IPS-20b (cell line): ENCODE measurements around the gene FBXO7.

Experiments
- H3K27ac ChIP-seq: one replicate; pipeline ENCODE4 v1.5.1; 2013; ENCODE audit warnings: low read length
- H3K27me3 ChIP-seq: 2 replicates; pipeline ENCODE4 v1.6.1; 2013; ENCODE audit warnings: mild to moderate bottlenecking, low read length, inconsistent platforms; ENCODE audit not compliant: insufficient read depth
- H3K36me3 ChIP-seq: 2 replicates; pipeline ENCODE4 v1.6.1; 2013; ENCODE audit warnings: low read depth, mild to moderate bottlenecking, inconsistent platforms, low read length, moderate library complexity; ENCODE audit not compliant: insufficient read depth
- H3K4me1 ChIP-seq: 2 replicates; pipeline ENCODE4 v1.6.1; 2013; ENCODE audit warnings: mild to moderate bottlenecking, control low read depth, inconsistent platforms, low read length, moderate library complexity; ENCODE audit not compliant: insufficient read depth
- H3K4me3 ChIP-seq: 2 replicates; pipeline ENCODE4 v1.5.1; 2013; ENCODE audit warnings: mild to moderate bottlenecking, low read length, inconsistent platforms
- H3K9ac ChIP-seq: 2 replicates; pipeline ENCODE4 v1.6.1; 2013; ENCODE audit warnings: low read depth, mild to moderate bottlenecking, inconsistent platforms, low read length, moderate library complexity
- H3K9me3 ChIP-seq: 2 replicates; pipeline ENCODE4 v1.6.1; 2013; ENCODE audit warnings: mild to moderate bottlenecking, low read depth, low read length, inconsistent platforms; ENCODE audit not compliant: insufficient read depth

FBXO7 gene

DNA sequence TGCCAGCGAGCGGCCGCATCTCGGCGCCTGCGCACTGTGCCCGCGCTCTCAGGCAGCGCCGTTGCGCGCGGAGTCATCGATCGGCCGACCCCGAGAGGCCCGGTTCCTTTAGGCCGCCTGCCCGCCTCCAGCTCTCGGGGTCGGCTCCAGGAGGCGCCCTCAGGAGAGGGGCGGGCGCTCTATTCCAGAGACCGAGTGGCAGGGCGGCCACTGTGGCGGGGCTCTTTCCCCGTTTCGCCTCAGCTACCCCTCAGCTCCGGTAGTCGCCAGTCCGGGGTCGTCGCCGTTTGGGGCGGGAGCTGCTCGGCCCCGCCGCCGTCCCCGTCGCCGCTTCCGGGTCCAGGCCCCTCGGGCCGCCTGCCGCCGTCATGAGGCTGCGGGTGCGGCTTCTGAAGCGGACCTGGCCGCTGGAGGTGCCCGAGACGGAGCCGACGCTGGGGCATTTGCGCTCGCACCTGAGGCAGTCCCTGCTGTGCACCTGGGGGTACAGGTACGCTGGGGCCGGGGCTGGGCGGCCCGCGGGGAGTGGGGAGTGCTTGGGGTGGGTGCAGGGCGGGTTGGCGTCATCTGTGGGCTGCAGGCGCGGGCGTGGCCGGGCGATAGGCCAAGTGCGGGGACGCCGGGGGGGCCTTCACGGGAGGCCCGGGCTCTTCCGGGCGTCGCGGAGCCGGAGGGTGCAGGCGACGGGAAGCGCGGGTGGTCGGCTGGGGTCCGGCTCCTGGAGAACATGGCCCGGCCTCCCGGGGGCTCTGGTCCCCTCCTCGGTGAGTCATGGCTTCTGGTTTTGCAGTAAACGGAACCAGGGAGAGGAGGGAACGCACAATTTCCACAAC is at the start of gene FBXO7:
TSS of gene FBXO7 (plus strand) at position 177 of the 833 bp plus-strand sequence. CDS start at position 369, 192 bp downstream.
- Histone ChIP-seq H3K4me3 (peak within 1 kb of the TSS; percentile 91), H3K27me3 (peaks cover 25% of the 10 kb centered on the region; the same call in 1 of the 2 replicates)

DNA sequence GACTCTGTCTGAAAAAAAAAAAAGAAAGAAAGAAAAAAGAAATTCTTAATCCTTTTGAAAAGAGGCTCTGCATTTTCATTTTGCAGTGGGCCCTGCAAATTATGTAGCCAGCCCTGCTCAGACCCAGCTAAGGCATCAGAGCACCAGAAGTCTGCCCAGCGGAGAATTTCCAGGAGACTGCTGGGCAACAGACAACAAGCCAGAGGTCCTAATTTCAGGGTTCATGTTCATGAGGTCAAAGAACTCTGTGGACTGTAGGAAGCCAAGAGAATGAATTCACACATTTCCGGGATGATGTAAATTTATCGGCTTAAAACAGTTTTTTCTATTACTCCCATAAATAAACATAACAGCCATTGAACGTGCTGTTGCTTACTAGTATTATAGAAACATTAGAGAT is 47.7 kb upstream of the FBXO7 start:
- Histone ChIP-seq H3K36me3 (no peaks in the 10 kb centered on the region), H3K27ac (no peak overlapping the region), H3K27me3 (peaks cover 49% of the 10 kb centered on the region), H3K4me1 (0 out of 2 replicates have a peak, but pooled peaks cover 3% of the 10 kb centered on the region), H3K9ac (no peak overlapping the region), H3K4me3 (no peak overlapping the region), H3K9me3 (no peaks in the 10 kb centered on the region)

More for the DNA sequence above, at the start of gene FBXO7:
- no peak within 1 kb of the TSS for H3K27ac ChIP-seq
- H3K9me3 ChIP-seq, result no peaks in the 10 kb centered on the region
- no peaks in the 10 kb centered on the region; the same call in 1 of the 2 replicates for H3K4me1 ChIP-seq
- H3K36me3 ChIP-seq, result no peaks in the 10 kb centered on the region
- H3K9ac ChIP-seq, result peak within 1 kb of the TSS; percentile 87

DNA sequence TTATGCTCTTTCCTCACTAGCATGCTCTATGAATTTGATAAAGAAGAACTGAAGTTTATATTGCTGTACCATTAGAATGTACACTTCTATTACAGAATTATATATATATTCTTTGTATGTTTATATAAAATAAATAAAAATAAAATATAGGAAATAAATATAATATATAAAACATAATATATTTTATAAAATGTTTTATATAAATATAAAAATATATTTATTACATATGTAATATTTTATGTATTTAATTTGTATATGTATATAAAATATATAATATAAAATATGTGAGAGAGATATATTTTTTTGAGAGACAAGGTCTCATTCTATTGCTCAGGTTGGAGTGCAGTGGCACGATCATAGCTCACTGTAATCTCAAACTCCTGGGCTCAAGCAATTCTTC is 44.3 kb upstream of the FBXO7 start:
- no peaks in the 10 kb centered on the region for H3K36me3 ChIP-seq

DNA sequence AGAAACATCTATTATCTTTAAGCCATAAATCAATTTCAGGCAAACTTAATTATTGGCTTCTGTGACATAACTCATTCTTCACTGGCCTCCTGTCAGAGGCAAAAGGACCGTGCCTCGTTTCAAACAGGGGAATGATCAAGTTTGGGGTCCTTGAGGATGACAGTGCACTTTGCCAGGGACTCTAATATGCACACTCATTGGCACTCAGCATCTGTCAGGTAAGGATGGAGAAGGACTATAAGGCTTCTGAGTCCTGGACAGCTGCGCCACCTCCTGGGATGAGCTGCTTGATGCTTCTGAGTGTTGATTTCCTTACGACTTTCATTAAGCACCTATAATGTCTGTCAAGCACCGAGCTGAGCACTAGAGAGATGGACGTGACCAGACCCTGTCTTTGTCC is 30.5 kb upstream of the FBXO7 start:
- Histone ChIP-seq H3K9ac (no peak overlapping the region), H3K4me1 (no peaks in the 10 kb centered on the region), H3K9me3 (no peaks in the 10 kb centered on the region), H3K36me3 (no peaks in the 10 kb centered on the region), H3K4me3 (no peak overlapping the region), H3K27ac (no peak overlapping the region), H3K27me3 (peaks cover 61% of the 10 kb centered on the region)

More for the DNA sequence above, 44.3 kb upstream of the FBXO7 start:
- Histone ChIP-seq H3K4me1 (no peaks in the 10 kb centered on the region), H3K9ac (no peak overlapping the region), H3K9me3 (no peaks in the 10 kb centered on the region), H3K27ac (no peak overlapping the region), H3K4me3 (no peak overlapping the region), H3K27me3 (peaks cover 48% of the 10 kb centered on the region)

DNA sequence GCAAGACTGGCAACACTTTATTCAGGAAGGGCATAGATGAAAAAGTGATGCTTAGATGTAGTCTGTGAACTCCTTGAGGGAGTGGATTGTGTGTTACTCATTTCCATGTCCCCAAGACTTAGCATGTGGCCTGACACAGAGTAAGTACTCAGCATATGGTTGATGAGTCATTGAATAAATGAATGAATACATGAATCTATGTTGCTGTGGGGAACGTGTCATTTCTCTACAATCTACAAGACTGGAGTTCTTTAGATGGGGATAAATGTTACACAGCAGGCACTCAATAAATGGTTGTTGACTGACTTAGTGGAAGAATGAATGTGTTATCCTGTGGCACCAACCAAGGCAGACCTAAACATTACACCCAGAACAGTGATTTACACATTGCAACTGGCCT is 28.3 kb upstream of the FBXO7 start:
- H3K27ac ChIP-seq, result no peak overlapping the region
- no peak overlapping the region for H3K9ac ChIP-seq
- H3K4me3 ChIP-seq, result no peak overlapping the region
- H3K4me1 ChIP-seq, result no peaks in the 10 kb centered on the region
- H3K9me3 ChIP-seq, result no peaks in the 10 kb centered on the region
- H3K36me3 ChIP-seq, result no peaks in the 10 kb centered on the region
- H3K27me3 ChIP-seq, result peaks cover 50% of the 10 kb centered on the region

DNA sequence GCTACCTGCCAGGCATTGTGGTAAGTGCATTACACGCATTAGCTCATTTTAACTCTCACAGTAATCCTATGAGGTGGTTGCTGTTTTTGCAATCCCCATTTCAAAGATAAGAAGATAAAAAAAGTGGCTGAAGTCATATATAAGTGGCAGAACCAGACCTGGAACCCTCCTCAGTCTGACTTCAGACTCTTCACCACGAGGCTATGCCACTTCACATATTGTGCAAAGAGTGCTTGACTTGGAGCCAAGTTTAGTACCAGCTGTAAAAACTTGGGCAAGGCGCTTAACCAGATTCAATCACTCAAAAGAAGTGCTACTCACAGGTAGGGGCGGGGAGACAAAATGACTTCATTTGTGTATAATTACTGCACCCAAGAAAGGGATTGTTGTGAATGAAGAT is 25.6 kb upstream of the FBXO7 start:
- H3K27me3 ChIP-seq, result peaks cover 43% of the 10 kb centered on the region
- H3K4me3 ChIP-seq, result no peak overlapping the region
- H3K36me3 ChIP-seq, result no peaks in the 10 kb centered on the region
- H3K27ac ChIP-seq, result no peak overlapping the region
- no peaks in the 10 kb centered on the region for H3K4me1 ChIP-seq
- no peaks in the 10 kb centered on the region for H3K9me3 ChIP-seq
- no peak overlapping the region for H3K9ac ChIP-seq

DNA sequence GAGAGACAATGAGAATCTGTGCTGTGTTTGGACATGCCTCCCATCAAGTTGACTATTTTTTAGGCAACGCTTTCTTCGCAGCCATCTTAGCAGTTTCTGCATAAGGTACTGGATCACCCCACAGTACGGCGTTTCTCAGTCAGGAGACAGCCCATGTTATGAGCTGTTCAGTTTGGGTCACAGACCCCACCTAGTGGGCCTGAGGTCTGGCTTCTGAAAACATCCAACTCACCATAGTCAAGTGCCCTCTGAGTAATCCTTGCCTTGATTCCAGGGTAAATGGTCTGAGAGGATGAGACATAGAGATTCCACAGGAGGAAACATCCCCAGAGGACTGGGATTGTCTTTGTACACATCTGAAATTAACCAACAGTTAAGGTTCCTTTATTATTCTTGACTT is 17.6 kb upstream of the FBXO7 start:
- Histone ChIP-seq H3K9ac (no peak overlapping the region), H3K9me3 (no peaks in the 10 kb centered on the region), H3K4me1 (no peaks in the 10 kb centered on the region), H3K36me3 (no peaks in the 10 kb centered on the region), H3K4me3 (no peak overlapping the region), H3K27me3 (peaks cover 78% of the 10 kb centered on the region), H3K27ac (no peak overlapping the region)

DNA sequence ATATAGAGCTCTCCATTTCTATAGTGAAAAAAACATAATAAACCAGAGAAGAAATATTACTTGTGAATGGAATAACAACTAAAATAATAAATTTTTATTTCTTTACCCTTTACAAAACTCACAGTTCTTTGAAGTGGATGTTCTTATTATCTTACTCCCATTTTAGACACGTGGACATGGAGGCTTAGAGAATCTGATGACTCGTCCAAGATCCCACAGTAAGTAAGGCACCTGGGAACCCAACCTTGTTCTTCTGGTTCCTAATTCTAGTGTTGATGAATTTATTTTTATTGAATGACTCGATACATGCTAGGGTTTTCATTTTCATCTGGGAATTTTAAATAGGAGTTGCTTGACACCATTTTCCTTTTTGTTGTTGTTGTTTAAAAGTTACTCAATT is 12.2 kb upstream of the FBXO7 start:
- Histone ChIP-seq H3K9ac (no peak overlapping the region), H3K27me3 (peaks cover 79% of the 10 kb centered on the region), H3K9me3 (no peaks in the 10 kb centered on the region), H3K36me3 (no peaks in the 10 kb centered on the region), H3K27ac (no peak overlapping the region), H3K4me3 (no peak overlapping the region), H3K4me1 (no peaks in the 10 kb centered on the region)

DNA sequence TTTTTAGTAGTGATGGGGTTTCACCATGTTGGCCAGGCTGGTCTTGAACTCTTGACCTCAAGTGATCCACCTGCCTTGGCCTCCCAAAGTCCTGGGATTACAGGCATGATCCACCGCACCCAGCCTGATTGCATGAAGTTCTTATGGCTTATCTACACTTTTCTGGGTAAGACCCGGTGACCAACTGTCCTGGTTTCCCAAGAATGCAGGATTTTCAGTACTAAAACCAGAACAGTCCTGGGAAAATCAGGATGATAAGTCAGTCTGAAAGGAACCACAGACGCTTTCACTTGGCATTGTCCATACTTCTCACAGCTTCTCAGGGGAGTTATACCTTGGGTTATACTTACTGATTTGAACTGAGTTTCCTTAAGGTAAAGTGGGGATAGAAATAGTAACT is 8.9 kb upstream of the FBXO7 start:
- no peak overlapping the region for H3K9ac ChIP-seq
- peaks cover 66% of the 10 kb centered on the region for H3K27me3 ChIP-seq
- no peak overlapping the region for H3K4me3 ChIP-seq
- H3K36me3 ChIP-seq, result no peaks in the 10 kb centered on the region
- no peaks in the 10 kb centered on the region for H3K4me1 ChIP-seq
- H3K9me3 ChIP-seq, result no peaks in the 10 kb centered on the region
- no peak overlapping the region for H3K27ac ChIP-seq

DNA sequence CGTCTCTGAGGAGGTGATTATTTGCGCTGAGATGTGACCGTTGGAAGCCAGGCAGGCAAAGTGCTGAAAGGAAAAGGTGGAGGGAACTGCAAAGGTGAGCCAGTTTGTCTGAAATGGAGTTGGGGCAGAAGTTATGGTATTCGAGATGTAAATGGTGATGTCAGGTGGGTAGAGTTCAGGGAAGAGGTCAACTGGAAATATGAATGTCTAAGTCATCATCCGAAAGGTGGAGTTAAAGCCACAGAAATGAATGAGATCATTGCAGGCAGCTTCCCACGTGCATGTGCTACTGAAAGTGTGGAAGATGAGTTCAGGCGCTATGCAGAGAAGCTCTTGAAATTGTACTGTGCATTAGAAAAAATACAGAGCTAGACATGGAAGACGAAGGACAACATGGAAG is 8.1 kb upstream of the FBXO7 start:
- Histone ChIP-seq H3K4me1 (no peaks in the 10 kb centered on the region), H3K27ac (no peak overlapping the region), H3K9ac (no peak overlapping the region), H3K36me3 (no peaks in the 10 kb centered on the region), H3K4me3 (no peak overlapping the region), H3K9me3 (no peaks in the 10 kb centered on the region), H3K27me3 (peaks cover 65% of the 10 kb centered on the region)

DNA sequence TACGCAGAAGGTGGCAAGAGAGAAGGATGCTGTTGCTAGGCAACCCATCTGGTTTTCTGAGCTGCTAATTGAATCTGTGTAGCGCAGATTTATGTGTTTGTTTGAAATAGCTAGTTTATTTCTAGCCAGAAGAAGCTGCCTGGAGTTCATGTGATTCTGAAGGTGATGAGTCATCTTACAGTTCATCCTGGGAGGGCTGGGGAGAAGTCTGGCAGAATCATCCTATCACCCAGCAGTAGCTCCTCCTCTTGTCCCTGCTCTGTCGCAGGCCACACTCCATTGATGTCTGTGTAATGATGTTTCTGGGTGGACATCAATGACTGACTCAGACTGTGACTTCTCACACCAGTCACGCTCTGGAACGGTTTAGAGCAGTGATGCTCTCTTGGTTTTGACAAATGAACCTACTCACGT is 4.8 kb upstream of the FBXO7 start:
- Histone ChIP-seq H3K4me3 (no peak overlapping the region), H3K9me3 (no peaks in the 10 kb centered on the region), H3K36me3 (no peaks in the 10 kb centered on the region), H3K27ac (no peak overlapping the region), H3K4me1 (no peaks in the 10 kb centered on the region), H3K27me3 (peaks cover 43% of the 10 kb centered on the region), H3K9ac (no peak overlapping the region)

DNA sequence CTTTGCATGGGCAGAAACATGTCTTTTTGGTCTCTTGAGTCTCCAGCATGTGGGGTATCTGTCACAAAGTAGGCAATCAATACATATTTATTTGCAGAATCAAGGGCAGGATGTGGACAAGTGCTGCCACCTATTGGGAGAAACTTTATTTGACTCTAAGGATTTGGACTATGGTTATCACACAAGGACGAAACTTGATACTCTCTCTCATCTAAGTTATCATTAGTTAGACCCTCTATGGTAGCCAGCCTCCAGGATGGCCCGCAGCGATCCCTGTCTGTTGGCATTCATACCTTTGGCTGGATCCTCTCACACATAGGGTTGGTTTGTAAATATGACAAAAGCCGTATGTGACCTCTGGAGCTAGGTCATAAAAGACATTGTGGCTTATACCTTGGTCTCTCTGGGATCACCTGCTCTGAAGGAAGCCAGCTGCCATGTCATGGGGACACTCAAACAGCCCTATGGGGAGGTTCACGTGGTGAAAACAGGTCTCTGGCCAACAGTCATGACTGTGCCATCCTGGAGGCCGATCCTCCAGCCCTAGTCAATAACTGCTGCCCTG is 1.1 kb upstream of the FBXO7 start:
- H3K27ac ChIP-seq, result no peak overlapping the region
- peaks cover 26% of the 10 kb centered on the region; the same call in 1 of the 2 replicates for H3K27me3 ChIP-seq
- no peaks in the 10 kb centered on the region for H3K36me3 ChIP-seq
- H3K9ac ChIP-seq, result no peak overlapping the region
- peak overlapping the region; percentile 91 for H3K4me3 ChIP-seq
- H3K9me3 ChIP-seq, result no peaks in the 10 kb centered on the region
- no peaks in the 10 kb centered on the region; the same call in 1 of the 2 replicates for H3K4me1 ChIP-seq
